Stimulated activated naive CD8-positive, alpha-beta T cell treated with anti-CD3 and anti-CD28 coated beads, Interleukin-15, Interleukin-2, amounts not matched to agents 100 U/mL and 50 U/mL, for 24 hours (primary cell): Measurements from ENCODE around the gene HEY2.
"Not testable (repeated sequence)": the region's sequence is repeated elsewhere in the genome, so short reads cannot be mapped to it uniquely, and the experiment has no call there.

Source experiments
- ATAC-seq: fragments of 150-1000 bp; cut with Tn5 transposase; one replicate; pipeline ENCODE4 v1.10.0; 2021
- DNase-seq: peaks from one replicate; pipeline ENCODE4 v3.0.0; 2021

HEY2 gene

DNA sequence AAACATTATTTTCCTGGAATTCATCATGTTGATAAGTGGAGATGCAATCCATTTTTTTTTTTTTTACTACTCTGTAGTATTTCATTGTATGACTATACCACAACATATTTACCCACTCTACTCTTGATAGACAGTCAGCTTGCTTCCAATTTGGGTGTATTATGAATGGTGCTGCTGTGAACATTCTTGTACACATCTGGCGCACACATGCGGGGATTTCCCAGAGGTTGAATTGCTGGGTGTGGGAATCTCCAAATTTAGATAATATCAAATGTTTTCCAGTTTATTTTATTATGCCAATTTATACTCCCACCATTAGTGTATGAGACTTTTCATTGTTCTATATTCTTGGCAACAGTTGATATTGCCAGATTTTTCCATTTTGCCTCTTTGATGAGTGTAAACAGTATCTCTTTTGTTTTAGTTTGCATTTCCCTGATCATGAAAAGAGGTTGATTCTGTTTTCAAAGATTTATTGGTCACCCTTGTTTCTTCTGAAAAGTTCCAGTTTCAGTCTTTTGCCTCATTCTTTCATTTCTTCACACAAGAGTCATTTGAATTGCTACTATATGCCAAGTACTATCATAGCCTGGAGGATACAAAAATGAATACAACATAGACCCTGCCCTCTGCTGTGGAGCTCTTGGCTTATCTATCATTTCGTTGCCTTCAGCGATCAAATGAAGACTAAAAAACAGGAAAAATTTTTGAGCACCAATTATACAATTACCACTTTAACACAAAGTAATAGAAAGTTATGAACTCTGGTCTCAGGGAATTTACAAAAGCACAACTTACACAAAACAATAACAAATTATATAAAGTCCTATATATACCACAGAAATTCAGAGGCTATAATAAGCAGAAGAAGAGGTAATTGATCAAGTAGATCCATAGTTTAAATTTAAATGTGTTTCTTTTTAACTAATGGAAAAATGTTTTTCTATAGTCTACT, 24.2 kb downstream of the HEY2 start:
- DNase-seq = no peak
- ATAC-seq = no peak

DNA sequence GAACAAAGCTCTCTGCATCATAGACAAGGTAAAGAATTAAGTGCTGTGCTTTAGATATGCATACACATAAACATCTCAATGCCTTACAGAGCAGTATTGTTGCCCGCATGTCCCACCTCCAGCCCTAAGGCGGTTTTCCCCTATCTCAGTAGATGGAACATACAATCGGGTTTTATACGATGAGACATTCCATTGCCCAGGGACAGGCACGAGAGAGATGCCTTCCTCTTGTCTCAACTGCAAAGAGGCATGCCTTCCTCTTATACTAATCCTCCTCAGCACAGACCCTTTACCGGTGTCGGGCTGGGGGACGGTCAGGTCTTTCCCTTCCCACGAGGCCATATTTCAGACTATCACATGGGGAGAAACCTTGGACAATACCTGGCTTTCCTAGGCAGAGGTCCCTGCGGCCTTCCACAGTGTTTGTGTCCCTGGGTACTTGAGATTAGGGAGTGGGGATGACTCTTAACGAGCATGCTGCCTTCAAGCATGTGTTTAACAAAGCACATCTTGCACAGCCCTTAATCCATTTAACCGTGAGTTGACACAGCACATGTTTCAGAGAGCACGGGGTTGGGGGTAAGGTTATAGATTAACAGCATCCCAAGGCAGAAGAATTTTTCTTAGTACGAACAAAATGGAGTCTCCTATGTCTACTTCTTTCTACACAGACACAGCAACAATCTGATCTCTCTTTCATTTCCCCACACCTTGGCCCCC, 26.8 kb downstream of the HEY2 start:
- ATAC-seq, DNase-seq: not testable (repeated sequence)

DNA sequence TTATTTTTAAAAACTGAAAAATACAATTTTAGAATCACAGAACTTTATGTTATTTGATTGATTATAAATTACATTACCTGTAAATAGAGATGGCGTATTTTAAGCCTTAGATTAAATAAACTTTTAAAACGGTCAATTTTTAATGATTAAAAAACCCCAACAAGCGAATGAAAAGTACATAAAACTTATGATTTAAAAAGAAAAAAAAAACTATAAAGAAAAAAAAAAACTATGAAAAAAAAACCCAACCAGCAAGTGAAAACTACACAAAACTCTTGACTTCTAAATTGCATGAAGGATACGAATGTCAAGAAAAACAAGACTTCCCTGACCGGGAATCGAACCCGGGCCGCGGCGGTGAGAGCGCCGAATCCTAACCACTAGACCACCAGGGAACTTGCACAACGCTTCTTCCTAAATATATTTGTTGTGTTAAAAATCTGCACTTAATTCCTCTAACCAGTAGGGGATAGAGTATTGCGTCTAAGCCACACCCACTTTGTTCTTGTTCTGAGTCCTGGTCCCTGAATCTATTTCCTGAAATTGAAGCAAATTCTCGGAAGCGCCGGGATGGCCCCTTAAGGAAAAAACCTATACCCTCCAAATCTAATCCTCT, 30.6 kb downstream of the HEY2 start:
- DNase-seq (peak; percentile 83), ATAC-seq (peak; percentile 84)

DNA sequence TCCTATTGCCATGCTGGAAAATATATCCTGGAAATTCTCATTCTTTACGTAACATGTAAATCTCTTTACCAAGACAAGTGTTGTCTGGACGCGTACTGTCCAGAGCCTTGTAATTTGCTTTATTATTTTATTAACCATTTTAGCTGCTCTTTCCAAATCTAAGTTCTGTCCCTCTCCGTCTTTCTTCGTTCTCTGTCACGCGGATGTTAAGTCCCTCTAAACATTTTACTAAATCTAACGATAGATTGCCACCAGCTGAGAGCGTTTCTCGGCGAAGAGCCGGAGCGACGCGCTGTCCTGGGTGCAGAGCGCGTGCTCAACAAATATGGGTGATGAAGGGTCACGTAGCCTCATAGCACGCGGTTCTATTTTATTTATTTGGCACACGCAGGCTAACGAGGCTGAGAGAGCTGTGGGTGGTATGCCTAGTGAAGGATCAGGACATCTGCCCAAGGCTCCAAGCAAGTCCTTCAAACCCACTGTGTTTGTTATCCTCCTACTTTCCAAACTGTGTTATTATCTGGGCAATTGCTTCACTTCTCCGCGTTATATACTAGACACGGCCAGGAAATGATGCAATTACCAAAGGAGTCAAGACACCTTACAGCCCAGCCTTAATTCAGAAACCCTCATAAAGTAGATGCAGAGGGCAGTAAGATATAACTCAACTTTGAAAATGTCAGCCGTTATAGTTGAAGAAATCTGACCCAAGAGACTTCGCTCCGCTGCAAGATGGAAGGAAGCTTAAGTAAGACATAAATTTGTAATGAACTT, 31.3 kb downstream of the HEY2 start:
- DNase-seq (peak; percentile 64), ATAC-seq (peak; percentile 81)

DNA sequence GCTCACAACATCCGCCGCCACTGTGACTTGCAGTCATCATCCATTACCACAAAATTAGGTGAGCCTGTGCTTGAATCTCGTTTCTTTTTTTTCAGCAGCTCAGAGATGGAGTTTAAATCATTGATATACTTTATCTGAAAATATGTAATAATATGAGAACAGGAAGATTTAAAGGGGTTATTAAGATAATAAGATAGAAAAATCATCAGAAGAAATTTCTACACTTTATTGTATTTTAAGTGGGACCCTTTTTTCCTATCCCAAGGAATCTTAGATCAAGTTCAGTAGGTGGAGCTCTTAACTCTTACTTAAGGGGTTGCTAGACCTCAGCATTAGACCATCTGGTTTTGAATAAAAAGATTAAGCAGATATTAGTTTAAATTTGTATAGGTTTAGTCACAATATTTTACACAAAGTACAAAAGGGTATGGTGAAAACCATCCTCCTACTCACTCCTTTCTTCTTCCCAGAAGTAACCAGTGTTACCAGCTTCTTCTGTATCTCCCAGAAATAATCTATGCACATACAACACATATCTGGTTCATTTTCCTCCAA, 32.0 kb downstream of the HEY2 start:
- ATAC-seq (peak; percentile 23), DNase-seq (no peak)

DNA sequence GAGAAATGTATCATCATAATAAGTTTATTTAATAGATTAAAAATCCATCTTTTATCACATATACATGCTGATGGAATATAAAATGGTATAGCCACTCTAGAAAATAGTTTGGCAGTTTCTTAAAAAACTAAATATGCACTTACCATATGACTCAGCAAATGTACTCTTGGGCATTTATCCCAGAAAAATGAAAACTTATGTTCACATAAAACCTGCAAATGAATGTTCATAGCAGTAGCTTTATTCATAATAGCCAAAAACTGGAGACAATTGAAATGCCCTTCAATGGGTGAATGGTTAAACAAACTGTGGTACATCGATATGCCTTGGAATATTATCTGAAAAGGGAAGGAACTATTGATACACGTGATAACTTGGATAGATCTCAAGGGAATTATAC, 34.9 kb downstream of the HEY2 start:
- DNase-seq (no peak), ATAC-seq (no peak)

DNA sequence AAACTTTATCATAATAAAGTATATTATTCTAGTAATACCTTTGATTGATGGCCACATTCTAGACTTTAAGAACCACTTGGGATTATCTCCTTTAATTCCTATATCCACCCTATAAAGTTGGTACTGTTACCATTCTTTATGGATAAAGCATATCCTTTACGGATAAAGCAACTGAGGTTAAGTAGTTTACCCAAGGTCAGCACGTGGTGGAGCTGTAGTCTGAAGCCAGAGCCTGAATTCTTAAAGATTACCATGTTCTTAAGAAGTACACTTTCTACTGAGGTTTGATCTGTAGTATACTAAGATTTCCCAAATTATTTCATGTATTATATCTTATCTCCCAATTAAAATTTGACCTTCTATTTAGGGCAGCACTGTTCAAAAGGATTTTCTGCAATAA, 38.4 kb downstream of the HEY2 start:
- DNase-seq (no peak), ATAC-seq (no peak)

DNA sequence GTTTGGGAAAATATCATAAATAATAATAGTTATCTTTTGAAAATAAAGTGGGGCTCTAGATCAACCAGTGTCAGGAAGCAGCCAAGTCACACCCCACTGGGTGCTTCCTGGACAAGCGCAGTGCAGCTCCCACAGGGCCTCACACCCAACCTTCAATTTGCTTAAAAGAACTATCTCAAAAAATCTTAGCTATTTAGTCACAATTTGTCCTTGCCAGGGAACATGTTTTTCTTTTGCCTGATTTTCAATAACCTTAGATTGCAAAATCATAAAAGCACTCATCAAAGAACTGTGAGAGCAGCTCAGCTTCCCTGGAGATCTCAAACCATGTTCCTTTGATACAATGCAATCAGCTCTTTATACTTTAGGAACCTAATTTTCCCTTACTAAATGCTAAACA, 39.7 kb downstream of the HEY2 start:
- ATAC-seq (no peak), DNase-seq (no peak)

DNA sequence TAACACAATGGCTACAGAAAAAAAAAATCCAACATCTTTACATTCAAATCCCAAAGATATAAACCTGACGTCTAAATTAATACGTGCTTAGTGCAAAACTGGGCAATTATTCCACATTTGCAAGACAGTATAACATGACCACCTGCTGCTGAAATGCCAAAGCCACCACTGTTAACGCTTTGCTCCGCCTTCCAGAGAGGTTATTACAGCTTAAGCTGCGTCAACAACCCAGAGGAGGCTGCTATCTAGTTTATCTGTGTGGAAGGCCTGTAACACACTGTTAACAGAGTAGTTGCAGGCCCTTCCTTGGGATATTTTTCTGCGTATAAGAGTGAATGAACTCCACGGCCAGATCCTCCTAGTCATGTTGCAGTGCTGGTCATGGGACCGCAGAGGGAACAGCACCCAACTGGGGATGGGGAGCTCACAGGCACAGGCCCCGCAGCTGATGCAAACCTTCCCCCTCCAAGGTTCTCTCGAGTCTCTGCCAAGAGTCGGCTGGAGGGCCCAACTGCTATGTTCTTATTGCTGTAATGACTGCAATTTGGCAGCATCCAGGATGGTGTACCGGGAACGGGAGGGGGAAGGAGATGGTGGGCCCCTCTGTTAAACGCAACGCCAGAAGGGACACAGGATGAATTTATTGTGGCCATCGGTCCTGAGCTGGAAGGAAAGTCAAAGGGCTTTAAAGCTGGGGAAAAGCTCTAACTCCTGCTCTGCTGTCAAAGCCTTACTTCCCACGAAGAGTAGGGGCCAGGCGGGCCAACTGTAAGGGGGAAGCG, 40.3 kb downstream of the HEY2 start:
- ATAC-seq (peak; percentile 36), DNase-seq (peak; percentile 52)

DNA sequence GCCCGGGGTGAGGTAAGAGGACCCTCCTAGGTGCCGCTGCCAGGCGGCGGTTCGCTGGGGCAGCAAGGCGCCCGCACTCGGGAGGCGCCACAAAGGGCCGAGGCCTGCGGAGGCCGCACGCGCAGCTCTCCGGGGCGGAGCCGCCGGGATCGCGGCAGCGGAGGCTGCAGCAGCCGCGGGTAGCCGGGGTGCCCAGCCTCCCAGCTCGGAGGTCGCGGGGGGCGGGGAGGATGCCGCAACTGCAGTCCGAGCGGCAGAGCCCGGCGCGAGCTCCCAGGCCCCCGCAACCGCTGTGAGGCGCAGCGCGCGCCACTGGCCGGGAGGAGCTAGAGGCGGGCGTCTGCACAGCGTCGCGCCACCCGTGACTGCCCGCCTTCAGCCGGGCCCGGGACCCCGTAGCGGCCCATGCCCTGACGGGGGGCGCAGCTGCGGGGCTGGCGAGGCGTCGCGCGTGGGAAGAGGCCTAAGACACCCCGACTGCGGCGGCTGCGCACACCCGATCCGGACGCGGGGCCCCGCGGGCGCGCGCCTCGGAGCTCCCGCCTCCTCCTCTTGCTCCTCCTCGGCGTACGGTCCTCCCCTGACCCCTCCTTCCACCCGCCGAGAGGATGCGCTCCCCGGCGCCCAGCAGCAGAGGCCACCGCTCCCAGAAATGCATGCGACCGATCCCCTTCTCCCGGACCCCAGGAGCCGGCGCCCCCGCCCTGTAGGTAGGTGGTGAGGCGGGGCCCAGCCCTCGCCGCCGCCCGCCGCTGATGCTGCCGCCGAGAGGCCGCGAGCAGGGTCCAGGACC, 41.1 kb downstream of the HEY2 start, which contains the start of gene NCOA7:
Gene NCOA7 (plus strand): TSS at position 603 of the 793 bp plus-strand sequence. CDS start 24,395 bp downstream, outside the sequence.
- peak; percentile 74 for ATAC-seq
- DNase-seq = peak; percentile 80

DNA sequence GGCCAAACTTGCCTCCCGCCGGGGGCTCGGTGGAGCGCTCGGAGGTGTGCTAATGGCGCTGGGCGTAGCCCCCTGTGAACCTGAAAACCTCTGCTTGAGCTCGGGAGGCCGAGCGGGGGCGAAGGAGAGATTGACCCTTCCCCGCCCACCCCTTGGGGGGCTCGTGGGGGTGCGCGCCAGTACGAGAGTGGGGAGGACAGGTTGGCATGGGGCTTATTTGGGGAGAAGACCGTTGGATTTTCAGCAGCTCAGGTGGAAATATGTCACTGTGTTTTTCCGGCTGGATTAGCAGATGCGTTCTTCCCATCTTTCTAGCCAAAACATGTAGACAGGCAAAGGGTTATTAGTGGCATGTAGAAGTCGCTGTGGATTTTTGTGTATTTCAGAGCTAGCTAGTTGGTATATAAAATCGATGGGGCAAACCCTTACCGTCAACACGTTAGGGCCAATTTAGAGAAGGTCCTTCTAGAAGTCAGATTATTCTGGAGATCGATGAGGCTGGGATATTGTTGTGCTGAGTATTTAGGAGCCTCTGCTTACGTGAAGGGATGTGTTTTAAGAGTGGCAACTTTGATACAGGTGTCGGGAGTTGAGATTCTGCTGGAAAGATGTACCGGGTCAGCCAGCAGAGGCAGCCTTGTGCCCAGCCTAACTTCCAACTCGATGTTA, 41.9 kb downstream of the HEY2 start:
- DNase-seq (peak; percentile 43), ATAC-seq (no peak)

DNA sequence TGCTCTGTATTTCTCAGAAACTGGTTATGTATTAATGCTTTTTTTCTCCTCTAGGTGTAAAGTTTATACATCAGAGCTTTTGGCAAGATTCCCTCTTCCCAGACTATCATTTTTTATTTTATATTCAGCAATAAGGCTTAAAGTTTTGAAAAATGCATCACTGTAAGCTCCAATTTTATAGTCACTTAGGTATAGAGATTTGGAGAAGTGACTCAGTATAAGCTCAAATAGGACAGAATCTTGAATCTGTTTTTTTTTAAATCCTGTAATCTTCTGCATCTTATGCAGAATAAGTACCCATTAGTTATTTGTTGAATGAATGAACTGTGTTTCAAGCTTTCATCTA, 42.4 kb downstream of the HEY2 start:
- ATAC-seq (no peak), DNase-seq (no peak)

DNA sequence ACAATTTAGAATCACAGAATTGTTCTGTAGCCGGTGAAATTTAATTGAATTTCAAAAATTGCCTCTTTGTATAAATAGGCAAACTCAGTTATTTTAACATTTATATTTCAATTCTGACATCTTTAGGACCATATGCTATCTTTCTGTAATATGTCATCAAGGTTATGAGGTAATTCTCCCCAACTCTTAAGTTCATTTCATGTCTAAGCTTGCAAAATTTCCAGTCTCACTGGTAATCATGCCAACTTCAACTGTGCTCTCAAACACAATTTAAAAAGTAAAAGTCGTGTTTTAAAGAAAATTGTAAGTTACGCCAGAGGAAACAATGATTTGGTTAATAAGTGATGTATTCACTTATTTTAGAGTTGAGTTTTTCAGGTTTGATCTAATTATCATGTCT, 42.7 kb downstream of the HEY2 start:
- ATAC-seq = no peak
- no peak for DNase-seq

DNA sequence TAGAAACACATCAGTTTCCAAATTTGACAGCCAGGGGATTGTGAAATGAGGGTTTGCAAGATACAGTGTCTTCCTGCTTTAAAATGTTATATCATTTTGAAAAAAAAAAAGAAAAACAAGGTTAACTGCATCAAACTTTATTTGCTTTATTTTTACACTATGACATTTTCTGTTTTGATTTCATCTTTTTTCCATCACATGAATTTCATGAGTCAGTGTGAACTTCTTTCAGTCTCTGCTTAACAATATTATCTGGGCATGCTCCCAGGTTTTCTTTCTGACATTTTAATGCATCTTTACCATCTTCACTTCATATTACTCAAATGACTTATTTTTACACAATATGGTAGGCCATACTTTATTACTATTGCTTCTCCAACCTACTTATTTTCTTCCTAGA, 43.2 kb downstream of the HEY2 start:
- ATAC-seq (no peak), DNase-seq (no peak)

DNA sequence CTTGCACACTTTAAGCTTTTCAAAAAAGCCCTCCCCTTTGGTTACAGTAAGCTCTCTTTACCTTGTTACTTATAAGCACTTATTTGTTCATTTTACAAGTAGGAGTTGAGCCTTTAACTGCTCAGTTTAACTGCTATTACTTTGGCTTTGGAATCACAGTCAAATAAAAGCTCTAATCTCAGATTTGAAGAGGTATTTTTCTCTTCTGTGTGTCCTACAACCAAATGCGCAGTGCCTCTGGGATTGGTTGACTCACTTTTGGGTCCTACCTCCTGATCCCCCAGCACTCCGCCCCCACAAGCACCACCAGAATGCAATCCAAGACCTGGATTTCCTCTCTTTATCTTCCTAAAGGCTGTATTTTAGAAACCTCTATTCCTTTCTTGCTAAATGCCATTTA, 43.8 kb downstream of the HEY2 start:
- DNase-seq (no peak), ATAC-seq (no peak)

DNA sequence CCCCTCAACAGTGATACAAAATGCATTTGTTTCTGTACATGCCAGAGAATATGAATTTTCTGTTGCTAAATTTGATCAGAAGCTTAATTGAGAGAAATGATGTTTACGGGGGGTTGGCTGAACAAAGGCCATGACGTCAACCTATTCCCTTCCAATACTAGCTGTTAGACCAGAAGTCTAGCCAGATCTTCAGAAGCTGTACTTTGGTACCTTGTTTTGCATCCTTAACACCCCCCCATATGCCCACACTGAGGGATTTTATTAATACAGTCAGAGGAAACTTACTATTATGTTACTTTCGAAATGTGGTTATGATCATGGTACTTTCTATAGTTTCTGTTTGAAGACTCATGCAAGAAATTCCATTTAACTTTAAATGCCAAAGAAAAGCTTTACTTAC, 44.4 kb downstream of the HEY2 start:
- no peak for DNase-seq
- peak; percentile 38 for ATAC-seq

DNA sequence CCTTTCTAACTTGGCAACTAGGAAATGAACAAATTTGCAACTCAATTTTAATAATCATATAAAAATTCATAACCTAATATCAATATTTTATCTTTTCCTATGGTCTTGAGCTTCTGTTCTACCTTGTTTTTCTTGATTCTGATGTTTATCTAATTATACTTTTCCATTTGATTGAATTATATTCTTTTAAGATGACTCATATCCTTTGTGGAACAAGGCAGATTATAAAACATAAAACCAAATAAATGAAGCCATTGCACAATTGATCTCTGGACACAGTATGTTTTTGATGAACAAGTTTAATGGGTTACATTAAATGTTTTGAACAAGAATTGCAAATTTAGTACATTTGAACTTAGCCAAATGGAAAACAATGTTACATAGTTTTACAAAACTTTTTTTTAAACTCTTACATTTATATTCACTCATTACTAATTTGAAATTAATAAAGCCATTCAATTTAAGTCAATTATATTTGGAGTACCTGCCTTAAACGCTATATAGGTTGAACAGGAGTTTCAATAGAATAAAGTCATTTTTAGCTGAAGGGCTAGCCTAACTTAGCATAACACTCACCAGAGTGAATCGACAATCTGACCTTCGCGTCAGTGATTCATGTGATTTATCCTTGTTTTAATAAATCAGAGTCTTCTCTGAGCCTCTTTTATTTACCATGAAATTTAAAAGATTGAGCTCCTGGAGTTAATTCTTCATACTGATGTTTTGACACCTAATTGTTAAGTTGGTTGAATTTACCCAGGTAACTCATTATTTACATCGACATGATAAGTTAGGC, 45.1 kb downstream of the HEY2 start:
- ATAC-seq (no peak), DNase-seq (no peak)

DNA sequence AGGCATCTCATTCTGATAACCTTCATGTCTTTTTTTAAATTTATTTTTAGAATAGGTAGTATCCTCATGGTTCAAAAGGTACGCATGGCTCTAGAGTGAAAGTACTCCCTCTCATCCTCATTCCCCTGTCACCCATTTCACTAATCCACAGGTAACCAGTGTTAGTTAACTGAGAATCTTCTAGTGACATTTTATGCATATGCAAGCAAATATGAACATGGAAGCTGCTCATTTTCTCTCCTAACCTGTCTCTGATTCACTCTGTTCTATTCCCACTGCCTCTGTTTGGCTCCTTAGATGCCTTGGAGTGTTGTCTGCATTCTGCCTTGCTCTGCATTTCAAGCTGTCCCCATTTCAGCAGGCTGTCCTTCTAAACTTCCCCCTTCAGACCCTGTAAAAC, 45.9 kb downstream of the HEY2 start:
- ATAC-seq (no peak), DNase-seq (no peak)
